ENCODE results near the gene SCARF2. TPM values are rescaled to one million over a fixed set of nuclear protein-coding genes. Genes with fewer than 3 reads are reported as not detected.

SCARF2 gene
- total and polyA plus RNA-seq, 2 of the 13 experiments (the other 11 are each of a cell fraction or from before 2014, with no cell fraction given): 3.3 to 6.2 TPM

DNA sequence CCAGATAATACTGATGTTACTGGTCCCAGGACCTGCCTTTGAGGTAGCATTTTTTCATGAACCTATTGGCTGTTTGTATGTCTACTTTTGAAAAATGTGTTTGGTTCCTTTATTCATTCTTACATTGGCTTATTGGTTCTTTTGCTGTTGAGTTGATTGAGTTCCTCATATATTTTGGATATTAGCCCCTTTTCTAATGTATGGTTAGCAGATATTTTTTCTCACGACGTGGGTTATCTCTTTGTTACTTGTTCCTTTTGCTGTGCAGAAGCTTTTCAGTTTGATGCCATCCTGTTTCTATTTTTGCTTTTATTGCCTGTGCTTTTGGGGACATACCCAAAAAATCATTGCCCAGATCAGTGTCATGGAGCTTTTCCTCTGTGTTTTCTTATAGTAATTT lies 53.5 kb downstream of the SCARF2 start (continued):
- TF ChIP-seq, protein P1, sequence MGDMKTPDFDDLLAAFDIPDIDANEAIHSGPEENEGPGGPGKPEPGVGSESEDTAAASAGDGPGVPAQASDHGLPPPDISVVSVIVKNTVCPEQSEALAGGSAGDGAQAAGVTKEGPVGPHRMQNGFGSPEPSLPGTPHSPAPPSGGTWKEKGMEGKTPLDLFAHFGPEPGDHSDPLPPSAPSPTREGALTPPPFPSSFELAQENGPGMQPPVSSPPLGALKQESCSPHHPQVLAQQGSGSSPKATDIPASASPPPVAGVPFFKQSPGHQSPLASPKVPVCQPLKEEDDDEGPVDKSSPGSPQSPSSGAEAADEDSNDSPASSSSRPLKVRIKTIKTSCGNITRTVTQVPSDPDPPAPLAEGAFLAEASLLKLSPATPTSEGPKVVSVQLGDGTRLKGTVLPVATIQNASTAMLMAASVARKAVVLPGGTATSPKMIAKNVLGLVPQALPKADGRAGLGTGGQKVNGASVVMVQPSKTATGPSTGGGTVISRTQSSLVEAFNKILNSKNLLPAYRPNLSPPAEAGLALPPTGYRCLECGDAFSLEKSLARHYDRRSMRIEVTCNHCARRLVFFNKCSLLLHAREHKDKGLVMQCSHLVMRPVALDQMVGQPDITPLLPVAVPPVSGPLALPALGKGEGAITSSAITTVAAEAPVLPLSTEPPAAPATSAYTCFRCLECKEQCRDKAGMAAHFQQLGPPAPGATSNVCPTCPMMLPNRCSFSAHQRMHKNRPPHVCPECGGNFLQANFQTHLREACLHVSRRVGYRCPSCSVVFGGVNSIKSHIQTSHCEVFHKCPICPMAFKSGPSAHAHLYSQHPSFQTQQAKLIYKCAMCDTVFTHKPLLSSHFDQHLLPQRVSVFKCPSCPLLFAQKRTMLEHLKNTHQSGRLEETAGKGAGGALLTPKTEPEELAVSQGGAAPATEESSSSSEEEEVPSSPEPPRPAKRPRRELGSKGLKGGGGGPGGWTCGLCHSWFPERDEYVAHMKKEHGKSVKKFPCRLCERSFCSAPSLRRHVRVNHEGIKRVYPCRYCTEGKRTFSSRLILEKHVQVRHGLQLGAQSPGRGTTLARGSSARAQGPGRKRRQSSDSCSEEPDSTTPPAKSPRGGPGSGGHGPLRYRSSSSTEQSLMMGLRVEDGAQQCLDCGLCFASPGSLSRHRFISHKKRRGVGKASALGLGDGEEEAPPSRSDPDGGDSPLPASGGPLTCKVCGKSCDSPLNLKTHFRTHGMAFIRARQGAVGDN (CRISPR knock-in tag; IDR thresholded peaks at IDR 0.05): no peak
- TF ChIP-seq, protein P2, sequence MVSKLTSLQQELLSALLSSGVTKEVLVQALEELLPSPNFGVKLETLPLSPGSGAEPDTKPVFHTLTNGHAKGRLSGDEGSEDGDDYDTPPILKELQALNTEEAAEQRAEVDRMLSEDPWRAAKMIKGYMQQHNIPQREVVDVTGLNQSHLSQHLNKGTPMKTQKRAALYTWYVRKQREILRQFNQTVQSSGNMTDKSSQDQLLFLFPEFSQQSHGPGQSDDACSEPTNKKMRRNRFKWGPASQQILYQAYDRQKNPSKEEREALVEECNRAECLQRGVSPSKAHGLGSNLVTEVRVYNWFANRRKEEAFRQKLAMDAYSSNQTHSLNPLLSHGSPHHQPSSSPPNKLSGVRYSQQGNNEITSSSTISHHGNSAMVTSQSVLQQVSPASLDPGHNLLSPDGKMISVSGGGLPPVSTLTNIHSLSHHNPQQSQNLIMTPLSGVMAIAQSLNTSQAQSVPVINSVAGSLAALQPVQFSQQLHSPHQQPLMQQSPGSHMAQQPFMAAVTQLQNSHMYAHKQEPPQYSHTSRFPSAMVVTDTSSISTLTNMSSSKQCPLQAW (CRISPR knock-in tag; IDR thresholded peaks at IDR 0.05): no peak
- TF ChIP-seq GATAD1 (CRISPR knock-in tag; IDR thresholded peaks at IDR 0.05) (no peak), ZNF10 (CRISPR knock-in tag; IDR thresholded peaks at IDR 0.05; ENCODE audit: borderline replicate concordance, low read depth) (no peak)
- TF ChIP-seq, protein P3, sequence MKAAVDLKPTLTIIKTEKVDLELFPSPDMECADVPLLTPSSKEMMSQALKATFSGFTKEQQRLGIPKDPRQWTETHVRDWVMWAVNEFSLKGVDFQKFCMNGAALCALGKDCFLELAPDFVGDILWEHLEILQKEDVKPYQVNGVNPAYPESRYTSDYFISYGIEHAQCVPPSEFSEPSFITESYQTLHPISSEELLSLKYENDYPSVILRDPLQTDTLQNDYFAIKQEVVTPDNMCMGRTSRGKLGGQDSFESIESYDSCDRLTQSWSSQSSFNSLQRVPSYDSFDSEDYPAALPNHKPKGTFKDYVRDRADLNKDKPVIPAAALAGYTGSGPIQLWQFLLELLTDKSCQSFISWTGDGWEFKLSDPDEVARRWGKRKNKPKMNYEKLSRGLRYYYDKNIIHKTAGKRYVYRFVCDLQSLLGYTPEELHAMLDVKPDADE (CRISPR knock-in tag; IDR thresholded peaks at IDR 0.05): no peak

DNA sequence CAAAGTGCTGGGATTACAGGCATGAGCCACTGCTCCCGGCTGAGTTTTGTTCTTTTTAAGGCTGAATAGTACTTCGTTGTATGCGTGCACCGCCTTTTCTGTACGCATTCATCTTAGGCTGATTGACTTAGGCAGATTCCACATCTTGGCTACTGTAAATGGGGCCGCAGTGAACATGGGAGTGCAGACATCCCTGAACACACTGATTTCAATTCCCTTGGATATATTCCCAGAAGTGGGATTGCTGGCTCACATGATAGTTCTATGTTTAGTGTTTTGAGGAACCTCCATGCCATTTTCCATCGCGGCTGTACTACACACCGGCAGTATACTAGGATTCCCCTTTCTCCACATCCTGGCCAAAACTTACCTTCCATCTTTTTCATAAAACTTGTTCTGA lies 54.1 kb downstream of the SCARF2 start:
- ChIA-PET CTCF (ENCODE audit: low intra/inter-chr PET ratio, low total read pairs) (no interaction called here), POLR2A (no interaction called here)
- no peaks in the 10 kb centered on the region for H3K36me3 ChIP-seq (replicated peaks in 1 of 2; ENCODE audit: control insufficient read depth in 1 of 2, insufficient read depth in 2 of 2, low read length in 2 of 2)
- H3K4me1 ChIP-seq (ENCODE audit: insufficient read depth, low read length): no peaks in the 10 kb centered on the region
- peaks cover 0 to 10% of the 10 kb centered on the region in 2 experiments; a peak in 2 of 5 replicates for H3K27me3 ChIP-seq (ENCODE audit: control insufficient read depth in 1 of 2, insufficient read depth in 2 of 2, low read length in 2 of 2)
- H4K20me1 ChIP-seq (ENCODE audit: insufficient read depth, low read length): no peaks in the 10 kb centered on the region
- no peak overlapping the region for H2AFZ ChIP-seq (ENCODE audit: low read length)
- BruUV-seq (replicated peaks): no TSS peak
- H3K27ac ChIP-seq (ENCODE audit: extremely low read length, insufficient read depth, low read length): no peak overlapping the region
- H3K79me2 ChIP-seq (ENCODE audit: insufficient read depth, low read length): no peaks in the 10 kb centered on the region
- ATAC-seq (no peak), FAIRE-seq (no peak), DNase-seq (ENCODE audit: low spot score) (no peak)
- H3K9me3 ChIP-seq (ENCODE audit: low read length): no peaks in the 10 kb centered on the region
- in situ Hi-C loops (cut with HindIII; ENCODE audit: extremely low pct_ligation_motif_present, low pct_unique_long_range_greater_than_20kb) (no loop called here), intact Hi-C loops (cut with micrococcal nuclease; ENCODE audit: unreplicated experiment) (no loop called here)
- H3K4me2 ChIP-seq (ENCODE audit: low read depth, low read length): no peak overlapping the region
- no peak overlapping the region for H3K9ac ChIP-seq (ENCODE audit: insufficient read depth, low read depth, low read length)
- WGBS (ENCODE audit: low lambda C conversion rate): 67% methylated on average over 9 of the region's 9 CpGs
- H3K4me3 ChIP-seq (replicated peaks in 1 of 3; ENCODE audit: insufficient read depth in 1 of 3, low read depth in 2 of 3, low read length in 3 of 3): no peak overlapping the region
- TF ChIP-seq ZNF790 (CRISPR knock-in tag; IDR thresholded peaks at IDR 0.05; ENCODE audit: borderline replicate concordance) (no peak), ZNF235 (CRISPR knock-in tag; IDR thresholded peaks at IDR 0.05; ENCODE audit: borderline replicate concordance) (no peak), SPEN (CRISPR knock-in tag; IDR thresholded peaks at IDR 0.05; ENCODE audit: low read depth) (no peak), ZNF619 (CRISPR knock-in tag; IDR thresholded peaks at IDR 0.05) (no peak), FLYWCH1 (CRISPR knock-in tag; IDR thresholded peaks at IDR 0.05) (no peak)
- TF ChIP-seq, protein P4, sequence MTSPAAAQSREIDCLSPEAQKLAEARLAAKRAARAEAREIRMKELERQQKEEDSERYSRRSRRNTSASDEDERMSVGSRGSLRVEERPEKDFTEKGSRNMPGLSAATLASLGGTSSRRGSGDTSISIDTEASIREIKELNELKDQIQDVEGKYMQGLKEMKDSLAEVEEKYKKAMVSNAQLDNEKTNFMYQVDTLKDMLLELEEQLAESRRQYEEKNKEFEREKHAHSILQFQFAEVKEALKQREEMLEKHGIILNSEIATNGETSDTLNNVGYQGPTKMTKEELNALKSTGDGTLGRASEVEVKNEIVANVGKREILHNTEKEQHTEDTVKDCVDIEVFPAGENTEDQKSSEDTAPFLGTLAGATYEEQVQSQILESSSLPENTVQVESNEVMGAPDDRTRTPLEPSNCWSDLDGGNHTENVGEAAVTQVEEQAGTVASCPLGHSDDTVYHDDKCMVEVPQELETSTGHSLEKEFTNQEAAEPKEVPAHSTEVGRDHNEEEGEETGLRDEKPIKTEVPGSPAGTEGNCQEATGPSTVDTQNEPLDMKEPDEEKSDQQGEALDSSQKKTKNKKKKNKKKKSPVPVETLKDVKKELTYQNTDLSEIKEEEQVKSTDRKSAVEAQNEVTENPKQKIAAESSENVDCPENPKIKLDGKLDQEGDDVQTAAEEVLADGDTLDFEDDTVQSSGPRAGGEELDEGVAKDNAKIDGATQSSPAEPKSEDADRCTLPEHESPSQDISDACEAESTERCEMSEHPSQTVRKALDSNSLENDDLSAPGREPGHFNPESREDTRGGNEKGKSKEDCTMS (CRISPR knock-in tag; conservative IDR thresholded peaks at IDR 0.05): no peak
- TF ChIP-seq, protein P5, sequence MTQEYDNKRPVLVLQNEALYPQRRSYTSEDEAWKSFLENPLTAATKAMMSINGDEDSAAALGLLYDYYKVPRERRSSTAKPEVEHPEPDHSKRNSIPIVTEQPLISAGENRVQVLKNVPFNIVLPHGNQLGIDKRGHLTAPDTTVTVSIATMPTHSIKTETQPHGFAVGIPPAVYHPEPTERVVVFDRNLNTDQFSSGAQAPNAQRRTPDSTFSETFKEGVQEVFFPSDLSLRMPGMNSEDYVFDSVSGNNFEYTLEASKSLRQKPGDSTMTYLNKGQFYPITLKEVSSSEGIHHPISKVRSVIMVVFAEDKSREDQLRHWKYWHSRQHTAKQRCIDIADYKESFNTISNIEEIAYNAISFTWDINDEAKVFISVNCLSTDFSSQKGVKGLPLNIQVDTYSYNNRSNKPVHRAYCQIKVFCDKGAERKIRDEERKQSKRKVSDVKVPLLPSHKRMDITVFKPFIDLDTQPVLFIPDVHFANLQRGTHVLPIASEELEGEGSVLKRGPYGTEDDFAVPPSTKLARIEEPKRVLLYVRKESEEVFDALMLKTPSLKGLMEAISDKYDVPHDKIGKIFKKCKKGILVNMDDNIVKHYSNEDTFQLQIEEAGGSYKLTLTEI (CRISPR knock-in tag; conservative IDR thresholded peaks at IDR 0.05): no peak

Measured in HepG2 (cell line).